K562 treated with DMSO at 1 percent for 48 hours (cell line): ENCODE measurements around the gene LRRN2. TPM values are rescaled to one million over a fixed set of nuclear protein-coding genes. Genes with fewer than 3 reads are reported as not detected.

ENCODE experiments used
- total RNA-seq: library from RNA; unstranded; fragments of 300-600 nt; gene quantifications from 2 replicates; pipeline ENCODE4 v1.2.3, GENCODE V29; 2022; ENCODE audit warnings: low replicate concordance; ENCODE audit errors: extremely low read depth

LRRN2 gene
- not detected in 2 replicates for total RNA-seq

GRCh38 chr1:204685236-204686006 lies at the start of gene LRRN2:
LRRN2 (minus strand) TSS chr1:204685738; CDS start chr1:204619992, 65,746 bp downstream.

Other genes starting within 250 kb of the LRRN2 start
- gene PIK3C2B, start 190.9 kb downstream of the LRRN2 start, total RNA-seq = not detected in 2 replicates
- not detected in 2 replicates for gene MDM4, start 169.3 kb downstream of the LRRN2 start, total RNA-seq
- gene NFASC, start 185.1 kb upstream of the LRRN2 start, total RNA-seq = not detected in 2 replicates